GM10266 (cell line): ENCODE results near the gene GPR139.

Experiments used
- DNase-seq: peaks from one replicate; pipeline ENCODE4 v3.0.0; 2012; ENCODE audit errors: extremely low spot score
- CTCF ChIP-seq: IDR thresholded peaks from 2 replicates; pipeline ENCODE4 v1.5.1; 2012; ENCODE audit warnings: mild to moderate bottlenecking, low read depth; ENCODE audit not compliant: control insufficient read depth, insufficient read depth; ENCODE audit errors: missing control alignments

Gene GPR139

GRCh38 chr16:20053336-20053735, 20.4 kb downstream of the GPR139 start:
- no peak for DNase-seq

DNA sequence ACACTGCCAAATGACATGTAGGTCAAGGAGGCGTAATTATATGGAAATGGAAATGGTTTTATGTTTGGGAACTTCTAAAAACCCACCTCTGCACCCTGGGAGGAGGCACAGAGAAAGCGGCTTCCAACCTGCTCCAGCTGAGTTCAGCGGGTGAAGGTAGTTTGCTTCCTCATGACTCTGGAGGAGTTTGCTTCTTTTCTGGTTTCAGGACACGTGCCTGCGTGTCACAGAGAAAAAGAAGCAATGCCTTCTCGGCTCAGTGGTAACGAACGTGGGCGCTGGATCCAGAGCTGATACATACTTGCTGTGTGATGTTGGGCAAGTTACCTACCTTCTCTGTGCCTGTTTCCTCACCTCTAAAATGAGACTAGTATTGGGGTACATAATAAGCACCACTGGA, 22.1 kb downstream of the GPR139 start:
- no peak for DNase-seq
- TF ChIP-seq CTCF, result no peak

More at GRCh38 chr16:20053336-20053735, 20.4 kb downstream of the GPR139 start:
- TF ChIP-seq CTCF, result no peak

DNA sequence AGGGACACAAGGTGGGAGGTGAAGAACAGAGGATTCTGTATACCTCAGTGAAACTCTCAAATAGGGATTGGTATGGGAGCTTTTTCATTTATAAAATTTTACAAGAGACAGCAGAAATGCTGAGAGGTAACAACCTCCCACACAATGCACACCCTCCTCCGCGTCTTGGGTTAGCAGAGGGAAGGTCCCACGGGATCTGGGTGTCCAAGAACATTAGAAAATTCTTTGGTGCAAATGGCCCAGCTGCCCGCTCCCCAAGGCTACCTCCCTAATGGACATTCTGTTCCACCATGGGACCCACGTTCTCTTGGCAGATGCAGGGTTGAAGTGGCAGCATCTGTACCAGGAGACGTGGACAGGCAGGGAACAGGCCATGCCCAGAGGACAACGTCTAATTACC, 22.5 kb downstream of the GPR139 start:
- no peak for TF ChIP-seq CTCF
- DNase-seq, result no peak

DNA sequence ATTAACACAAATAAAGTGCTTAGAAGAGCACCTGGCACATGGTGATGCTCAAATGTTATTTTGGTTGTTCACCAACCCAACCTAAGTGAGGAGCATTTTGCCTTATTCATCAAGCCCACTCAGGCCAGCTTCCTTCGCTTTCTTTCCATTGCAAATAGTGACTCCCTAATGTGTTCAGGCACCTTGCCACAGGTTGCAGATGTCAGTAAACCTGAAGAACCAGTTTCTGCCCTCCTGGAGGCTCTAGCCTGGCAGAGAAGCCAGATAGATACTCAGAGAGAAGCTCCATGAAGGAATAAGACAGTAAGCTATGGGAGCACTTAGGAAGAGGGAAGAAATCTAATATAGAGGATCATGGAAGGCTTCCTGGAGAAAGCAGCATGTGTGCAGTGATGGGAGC, 23.9 kb downstream of the GPR139 start:
- DNase-seq, result no peak
- no peak for TF ChIP-seq CTCF

DNA sequence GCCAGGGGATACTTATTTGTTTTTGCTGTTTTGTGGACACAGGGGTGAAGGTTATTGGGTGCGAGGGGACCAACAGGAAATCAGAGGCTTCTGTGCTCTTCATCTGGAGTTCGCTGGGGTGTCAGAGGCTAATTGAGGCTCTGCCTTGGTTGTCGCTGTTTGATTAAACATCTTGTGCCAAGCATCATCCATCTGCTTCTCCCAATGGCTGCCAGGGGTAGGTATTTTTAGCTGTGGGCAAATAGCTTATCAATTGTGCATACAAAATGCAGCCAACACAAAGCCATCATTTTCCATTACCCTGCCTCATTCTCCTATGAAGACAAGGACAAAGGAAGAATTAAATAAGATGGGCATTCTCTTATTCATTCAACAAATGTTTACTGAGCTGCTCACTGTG, 27.8 kb downstream of the GPR139 start:
- TF ChIP-seq CTCF, result no peak
- DNase-seq, result no peak

DNA sequence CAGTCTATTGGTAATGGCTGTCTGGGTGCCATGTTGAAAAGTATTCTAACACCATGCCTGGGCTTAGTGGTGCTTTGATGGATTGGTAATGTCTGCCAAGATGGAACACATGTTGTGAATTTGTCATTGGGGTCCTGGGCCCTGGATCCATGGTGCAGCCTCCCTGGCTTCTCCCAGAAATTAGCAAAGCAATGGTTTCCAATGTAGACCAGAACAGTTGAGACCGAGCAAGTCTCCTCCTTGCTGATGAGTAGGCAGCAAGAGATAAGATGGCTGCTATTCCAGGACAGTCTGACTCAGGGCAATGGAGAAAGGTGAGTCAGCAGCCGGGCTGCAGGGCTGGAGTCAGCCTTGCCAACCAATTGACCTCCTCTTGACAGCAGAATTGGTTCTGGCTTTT, 30.8 kb downstream of the GPR139 start:
- DNase-seq, result no peak
- TF ChIP-seq CTCF, result no peak

DNA sequence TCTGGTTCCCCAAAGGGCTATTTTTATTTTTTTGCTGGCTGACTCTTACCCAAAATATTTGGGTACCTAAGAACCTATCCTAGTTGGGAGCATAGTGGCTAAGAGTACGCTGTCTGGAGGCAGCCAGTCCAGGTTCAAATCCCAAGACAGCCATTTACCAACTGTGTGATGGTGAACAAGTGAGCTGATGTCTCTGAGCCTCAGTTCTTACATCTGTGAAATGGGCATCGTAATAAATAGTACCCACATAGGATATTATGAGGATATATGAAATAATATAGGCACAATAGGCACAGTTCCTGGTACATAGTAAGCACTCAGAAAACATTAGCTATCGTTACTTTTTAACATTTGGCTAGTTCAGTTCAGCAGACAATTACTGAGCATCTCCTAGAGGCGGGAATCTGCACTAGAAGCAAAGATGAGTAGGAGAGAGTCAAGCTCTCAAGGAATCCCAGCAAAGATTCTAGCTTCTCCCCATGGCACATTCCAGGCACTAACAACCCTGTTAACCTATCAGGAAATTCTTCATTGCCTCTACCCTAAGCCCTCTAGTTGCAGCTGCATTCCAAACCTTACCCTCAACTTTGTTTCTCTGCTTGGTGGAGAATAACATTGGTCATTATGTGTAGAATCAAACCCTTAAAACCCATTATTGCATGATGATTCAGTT, 31.6 kb downstream of the GPR139 start:
- DNase-seq, result no peak
- TF ChIP-seq CTCF, result no peak
